ENCODE results near the gene KLF1.
"Not testable (repeated sequence)": the region's sequence is repeated elsewhere in the genome, so short reads cannot be mapped to it uniquely, and the experiment has no call there.

The KLF1 gene

DNA sequence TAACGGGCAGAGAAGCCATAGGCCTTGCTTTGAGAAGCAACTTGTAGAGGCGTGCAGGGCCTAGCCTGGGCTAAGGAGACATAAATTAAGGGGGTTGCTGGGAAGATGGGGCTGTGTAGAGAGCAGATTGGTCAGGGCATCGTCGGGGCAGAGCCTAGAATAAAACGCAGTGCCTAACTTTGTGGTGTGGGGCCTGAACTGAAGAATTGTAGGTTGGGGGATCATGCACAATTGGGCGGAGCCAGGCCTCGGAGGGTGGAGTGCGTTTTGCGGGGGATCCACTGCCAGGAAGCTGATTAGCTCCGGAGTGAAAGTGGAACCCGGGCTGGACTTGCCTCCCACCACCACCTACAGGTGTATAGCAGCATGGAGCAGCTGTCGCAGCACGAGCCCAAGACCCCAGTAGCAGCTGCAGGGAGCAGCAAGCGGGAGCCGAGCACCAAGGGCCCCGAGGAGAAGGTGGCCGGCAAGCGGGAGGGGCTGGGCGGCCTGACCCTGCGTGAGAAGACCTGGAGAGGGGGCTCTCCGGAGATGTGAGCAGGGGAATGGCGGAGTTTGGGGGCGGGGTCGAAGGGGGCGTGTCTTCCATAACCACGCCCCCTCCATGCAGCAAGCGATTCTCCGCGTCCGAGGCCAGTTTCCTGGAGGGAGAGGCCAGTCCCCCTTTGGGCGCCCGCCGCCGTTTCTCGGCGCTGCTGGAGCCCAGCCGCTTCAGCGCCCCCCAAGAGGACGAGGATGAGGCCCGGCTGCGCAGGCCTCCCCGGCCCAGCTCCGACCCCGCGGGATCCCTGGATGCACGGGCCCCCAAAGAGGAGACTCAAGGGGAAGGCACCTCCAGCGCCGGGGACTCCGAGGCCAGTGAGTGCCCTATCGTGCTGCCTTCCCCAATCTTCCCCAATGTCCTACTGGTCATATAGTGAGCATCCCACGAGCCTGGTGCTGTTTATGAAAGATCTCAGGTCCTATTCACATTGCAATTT lies 19.6 kb downstream of the KLF1 start:
- DNase-seq (ENCODE audit: low read depth in 3 of 3), result peak in 2 of 3 experiments; percentile 47 to 71

DNA sequence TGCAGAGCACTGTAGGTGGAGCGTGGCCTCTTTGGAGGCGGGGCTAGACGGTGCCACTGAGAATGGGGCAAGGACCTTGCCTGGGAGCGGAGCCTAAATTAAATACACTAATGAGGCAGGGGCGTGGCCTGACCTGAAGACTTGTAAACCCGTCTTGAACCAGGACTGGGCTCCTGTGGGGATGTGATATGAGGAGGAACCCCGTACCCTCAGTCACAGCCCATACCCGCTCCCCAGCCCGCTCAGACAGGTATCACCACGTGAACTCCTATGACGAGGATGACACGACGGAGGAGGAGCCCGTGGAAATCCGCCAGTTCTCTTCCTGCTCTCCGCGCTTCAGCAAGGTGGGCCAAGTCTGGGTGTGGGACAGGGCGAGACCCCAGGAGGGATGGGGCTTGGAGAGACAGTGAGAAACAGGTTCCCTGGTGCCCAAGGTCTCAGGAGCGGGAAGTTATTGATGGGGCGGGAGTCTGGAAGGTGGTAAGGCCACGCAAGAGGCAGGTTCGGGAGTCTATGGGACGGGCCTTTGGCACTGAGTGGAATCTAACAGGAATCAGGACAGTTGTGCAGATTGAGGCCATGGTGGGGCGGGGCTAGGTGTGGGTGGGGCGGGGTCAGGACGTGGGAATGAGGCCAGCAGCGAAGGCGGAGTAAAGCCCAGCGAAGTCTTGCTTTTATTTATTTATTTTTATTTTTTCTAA lies 20.4 kb downstream of the KLF1 start:
- no peak for DNase-seq (ENCODE audit: low read depth in 3 of 3)

DNA sequence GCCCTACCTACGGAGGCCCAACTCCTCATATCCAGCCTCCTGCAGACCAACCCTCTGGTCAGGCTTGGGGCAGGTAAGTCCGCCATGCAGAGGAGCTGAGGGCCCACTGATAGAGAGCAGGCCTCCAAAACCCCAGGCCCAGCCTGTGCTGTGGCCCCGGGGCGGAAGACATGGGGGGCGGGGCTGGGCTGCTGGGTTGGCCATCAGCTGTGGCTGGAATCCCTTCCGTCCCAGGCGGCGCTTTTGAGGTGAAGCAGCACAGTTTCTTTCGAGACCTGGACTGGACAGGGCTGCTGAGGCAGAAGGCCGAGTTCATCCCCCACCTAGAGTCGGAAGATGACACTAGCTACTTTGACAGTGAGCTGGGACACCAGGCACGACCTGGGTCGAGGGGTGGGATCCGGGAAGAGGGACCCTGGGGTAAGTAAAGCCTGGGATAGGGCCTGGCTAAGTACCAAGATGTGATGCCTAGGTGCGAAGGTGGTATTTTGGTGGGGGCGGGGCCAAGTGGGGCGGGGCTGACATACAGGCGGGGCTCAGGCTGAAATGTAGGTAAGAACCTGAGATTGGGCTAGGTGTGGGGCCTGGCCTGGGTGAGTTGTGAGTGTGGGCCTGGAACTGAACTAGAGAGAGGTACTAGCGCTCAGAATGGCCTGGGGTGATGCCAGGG lies 21.1 kb downstream of the KLF1 start:
- DNase-seq (ENCODE audit: low read depth in 3 of 3), result no peak

DNA sequence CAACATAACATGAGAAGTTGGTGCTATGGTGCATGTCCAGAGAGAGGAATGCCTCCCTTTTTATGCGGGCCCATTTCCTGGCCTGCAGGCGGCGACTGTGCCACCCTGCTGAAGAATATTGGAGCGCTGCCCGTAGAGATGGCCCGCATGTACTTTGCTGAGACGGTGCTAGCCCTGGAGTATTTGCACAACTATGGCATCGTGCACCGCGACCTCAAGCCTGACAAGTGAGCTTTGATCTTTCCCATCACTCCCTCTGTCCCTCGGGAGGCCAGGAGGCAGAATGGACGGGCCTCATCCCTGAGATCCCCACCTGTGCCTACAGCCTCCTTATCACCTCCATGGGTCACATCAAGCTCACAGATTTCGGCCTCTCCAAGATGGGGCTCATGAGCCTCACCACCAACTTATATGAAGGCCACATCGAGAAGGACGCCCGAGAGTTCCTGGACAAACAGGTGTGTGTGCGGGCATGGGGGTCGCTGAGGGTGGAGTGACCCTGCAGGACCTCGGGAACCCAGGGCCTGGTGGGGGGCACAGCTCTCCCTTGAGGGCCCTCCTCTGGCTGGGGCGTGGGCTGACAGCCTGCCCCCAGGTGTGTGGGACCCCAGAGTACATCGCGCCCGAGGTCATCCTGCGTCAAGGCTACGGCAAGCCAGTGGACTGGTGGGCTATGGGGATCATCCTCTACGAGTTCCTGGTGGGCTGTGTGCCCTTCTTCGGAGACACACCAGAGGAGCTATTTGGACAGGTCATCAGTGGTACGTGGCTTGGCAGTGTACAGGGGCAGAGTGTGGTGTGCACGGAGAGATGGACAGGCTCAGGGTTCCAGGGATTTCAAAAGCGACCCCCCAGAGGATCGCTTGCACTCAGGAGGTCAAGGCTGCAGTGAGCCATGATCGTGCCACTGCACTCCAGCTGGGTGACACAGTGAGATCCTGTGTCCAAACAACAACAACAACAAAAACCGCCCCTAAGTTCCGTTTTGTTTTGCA lies 22.0 kb downstream of the KLF1 start:
- no peak for DNase-seq (ENCODE audit: low read depth in 3 of 3)

DNA sequence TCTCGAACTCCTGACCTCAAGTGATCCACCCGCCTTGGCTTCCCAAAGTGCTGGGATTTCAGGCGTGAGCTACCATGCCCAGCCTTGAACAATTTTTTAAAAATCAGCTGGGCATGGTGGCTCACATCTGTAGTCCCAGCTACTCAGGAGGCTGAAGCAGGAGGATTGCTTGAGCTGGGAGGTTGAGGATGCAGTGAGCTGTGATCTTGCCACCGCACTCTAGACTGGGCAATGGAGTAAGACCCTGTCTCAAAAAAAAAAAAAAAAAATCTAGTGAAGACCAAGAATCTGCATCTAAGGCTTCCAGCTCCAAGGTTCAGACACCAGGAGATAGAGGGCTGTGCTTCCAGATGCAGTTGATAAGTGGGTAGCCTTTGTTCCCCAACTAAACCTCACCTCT lies 22.9 kb downstream of the KLF1 start:
- DNase-seq (ENCODE audit: low read depth in 3 of 3), result no peak

DNA sequence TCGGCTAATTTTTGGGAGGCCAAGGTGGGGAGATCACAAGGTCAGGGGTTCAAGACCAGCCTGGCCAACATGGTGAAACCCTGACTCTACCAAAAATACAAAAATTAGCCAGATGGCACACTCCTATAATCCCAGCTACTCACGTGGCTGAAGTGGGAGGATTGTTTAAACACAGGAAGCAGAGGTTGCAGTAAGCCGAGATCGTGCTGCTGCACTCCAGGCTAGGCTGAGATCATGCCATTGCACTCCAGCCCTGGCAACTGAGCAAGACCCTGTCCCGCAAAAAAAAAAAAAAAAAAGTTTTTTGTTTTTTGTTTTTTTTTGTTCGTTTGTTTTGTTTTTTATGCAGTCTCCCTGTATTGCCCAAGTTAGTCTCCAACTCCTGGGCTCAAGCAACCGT lies 27.5 kb downstream of the KLF1 start:
- no peak for DNase-seq (ENCODE audit: low read depth in 3 of 3)

DNA sequence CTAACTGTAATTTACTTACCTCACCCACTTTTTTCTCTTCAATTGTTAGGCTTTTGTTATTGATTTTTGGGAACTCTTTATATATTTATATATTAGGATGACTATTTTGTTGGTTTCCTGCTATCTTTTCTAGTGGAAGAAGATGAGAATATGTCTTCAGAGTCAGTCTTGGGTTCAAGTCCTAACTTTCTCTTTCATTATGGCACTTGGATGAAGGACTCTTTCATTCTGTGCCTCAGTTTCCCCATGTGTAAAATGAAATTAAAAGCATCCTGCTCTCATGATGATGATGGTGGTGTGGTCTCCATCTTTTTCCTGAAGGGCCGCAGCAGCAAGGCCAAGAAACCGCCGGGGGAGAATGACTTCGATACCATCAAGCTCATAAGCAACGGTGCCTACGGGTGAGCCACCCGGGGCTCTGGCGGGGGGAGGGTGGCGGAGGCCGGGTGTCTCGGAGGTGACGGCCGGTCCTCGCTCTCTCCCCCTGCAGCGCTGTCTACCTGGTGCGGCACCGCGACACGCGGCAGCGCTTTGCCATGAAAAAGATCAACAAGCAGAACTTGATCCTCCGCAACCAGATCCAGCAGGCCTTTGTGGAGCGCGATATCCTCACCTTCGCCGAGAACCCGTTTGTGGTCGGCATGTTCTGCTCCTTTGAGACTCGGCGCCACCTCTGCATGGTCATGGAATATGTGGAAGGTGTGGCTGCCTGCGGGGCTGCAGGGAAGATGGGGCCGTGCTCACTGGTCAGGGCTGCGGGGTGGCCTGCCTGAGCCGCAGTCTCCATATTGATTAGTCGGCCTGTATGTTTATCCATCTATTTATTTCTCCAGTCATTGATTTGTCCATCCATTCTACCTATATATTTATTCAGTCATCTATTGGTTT lies 28.7 kb downstream of the KLF1 start:
- no peak for DNase-seq (ENCODE audit: low read depth in 3 of 3)

DNA sequence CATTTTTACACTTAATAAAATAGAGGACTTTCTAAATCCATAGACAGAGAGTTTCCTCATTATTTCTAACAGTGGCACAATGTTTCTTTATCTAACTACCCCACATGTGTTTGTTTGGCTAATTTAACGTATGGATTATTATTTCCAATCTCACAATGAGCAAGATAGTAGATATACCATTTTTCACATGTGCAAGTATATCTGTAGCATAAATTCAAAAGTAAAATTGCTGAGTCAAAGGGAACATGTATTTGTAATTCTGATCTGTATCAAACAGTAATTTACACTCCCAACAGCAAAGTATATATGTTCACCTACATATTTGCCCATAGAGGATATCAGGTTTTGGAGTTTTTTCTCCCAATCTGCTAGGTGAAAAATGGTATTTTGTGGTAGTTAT lies 30.3 kb downstream of the KLF1 start:
- DNase-seq (ENCODE audit: low read depth in 3 of 3), result no peak

DNA sequence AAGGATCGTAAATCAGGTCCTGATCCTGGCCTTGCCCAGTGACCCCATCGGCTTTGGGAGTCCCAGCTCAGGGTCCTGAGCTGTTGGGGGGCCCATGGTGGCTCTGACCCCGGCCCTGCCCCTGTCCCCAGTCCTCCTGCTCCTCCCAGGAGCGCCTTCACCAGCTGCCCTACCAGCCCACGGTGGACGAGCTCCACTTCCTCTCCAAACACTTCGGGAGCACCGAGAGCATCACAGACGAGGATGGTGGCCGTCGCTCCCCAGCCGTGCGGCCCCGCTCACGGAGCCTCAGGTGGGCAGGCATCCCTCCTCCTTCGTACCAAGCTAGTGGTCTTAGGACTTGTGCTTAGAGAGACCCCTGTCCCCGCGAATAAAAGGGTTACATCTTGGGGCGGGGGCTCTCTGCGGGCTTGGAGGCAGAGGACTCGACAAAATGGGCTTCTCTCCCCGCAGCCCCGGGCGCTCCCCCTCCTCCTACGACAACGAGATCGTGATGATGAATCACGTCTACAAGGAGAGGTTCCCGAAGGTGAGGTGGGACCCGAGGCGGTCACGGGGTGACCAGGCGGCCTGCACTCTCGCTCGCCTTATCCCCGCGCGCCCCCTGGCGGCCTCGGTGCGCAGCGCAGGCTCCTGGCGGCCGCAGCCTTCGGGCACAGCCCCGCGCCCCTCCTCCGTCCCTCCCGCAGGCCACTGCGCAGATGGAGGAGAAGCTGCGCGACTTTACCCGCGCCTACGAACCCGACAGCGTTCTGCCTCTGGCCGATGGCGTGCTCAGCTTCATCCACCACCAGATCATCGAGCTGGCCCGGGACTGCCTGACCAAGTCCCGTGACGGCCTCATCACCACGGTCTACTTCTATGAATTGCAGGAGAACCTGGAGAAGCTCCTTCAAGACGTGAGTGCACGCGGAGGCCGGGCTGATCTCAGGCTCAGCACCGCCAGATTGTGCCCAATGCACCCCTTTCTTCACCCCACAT lies 39.6 kb downstream of the KLF1 start:
- peak; percentile 68 to 88 (median 77) for DNase-seq (ENCODE audit: low read depth in 3 of 3)

DNA sequence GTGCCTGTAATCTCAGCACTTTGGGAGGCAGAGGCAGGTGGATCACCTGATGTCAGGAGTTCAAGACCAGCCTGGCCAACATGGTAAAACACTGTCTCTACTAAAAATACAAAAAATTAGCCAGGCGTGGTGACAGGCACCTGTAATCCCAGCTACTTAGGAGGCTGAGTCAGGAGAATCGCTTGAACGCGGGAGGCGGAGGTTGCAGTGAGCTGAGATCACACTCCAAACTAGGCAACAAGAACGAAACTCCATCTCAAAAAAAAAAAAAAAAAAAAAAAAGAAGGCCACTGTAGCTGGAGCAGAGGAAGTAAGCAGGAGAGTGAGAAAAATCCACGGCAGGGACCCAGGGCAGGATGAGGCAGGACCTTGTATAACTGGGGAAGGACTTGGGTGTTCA lies 40.4 kb downstream of the KLF1 start:
- DNase-seq (ENCODE audit: low read depth in 3 of 3), result not testable (repeated sequence)

DNA sequence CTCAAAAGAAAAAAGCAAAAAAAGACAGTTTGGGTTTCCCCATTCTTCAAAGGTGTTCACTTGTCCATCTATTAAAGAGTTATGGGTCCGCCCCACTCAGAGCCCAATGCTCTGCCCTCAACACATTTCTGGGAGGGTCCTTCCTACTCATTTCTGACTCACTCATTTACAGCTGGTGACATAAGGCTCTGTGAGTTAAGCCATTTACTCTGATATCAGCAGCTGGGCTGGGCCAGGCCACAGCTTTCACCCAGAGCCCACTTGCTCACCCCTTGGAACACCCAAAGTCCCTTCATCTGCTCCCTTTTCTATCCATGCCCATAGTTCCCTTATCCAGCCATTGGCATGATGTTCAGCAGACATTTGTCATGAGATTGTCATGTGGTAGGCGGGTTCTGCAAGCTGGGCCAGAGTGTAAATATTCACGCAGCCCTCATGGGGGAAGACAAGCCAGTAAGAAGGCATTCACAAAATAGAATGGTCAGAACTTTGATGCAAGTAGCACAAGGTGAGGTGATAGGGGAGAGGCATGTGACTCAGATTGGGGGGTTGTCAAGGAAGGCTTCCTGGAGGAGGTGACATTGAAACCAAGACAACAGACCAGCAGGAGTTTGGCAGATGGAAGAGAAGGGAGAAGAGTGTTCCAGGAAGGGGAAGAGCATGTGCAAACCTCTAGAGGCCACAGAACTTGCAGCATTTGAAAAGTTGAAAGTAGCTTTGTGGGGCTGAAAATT lies 42.8 kb downstream of the KLF1 start:
- DNase-seq (ENCODE audit: low read depth in 3 of 3), result no peak

DNA sequence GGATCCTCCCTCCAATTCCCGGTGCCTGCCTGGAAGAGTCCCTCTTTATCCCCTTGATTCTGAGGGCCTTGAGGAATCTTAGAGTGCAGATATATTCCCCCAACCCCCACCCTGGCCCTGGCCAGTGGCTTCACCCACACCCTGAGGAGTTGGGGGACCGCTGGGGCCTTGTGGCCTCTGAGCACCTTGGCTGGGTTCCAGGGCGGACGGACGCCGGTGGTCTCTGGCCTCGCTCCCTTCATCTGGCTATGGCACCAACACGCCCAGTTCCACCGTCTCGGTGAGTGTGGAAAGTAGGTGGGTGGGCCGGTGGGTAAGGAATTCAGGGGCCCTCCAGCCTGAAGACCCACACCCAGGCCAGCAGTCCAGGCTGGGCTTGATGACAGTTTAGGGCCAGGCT lies 43.7 kb downstream of the KLF1 start:
- no peak for DNase-seq (ENCODE audit: low read depth in 3 of 3)

DNA sequence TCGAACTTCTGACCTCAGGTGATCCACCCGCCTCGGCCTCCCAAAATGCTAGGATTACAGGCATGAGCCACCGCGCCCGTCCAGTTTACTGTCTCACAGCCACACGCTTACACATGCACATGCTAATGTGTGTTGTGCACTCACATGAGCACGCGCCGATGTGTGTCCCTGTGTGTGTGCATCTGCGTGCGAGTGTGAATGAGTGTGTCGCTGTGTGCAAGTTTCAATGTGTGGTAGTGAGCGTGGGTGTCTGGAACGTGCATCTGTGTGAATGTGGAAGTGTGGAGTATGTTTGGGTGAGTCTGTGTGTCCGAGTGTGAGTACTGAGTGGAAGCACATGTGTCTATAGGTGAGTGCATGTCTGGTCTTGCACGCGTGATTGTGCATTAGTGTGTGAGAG lies 44.5 kb downstream of the KLF1 start:
- no peak for DNase-seq (ENCODE audit: low read depth in 3 of 3)

DNA sequence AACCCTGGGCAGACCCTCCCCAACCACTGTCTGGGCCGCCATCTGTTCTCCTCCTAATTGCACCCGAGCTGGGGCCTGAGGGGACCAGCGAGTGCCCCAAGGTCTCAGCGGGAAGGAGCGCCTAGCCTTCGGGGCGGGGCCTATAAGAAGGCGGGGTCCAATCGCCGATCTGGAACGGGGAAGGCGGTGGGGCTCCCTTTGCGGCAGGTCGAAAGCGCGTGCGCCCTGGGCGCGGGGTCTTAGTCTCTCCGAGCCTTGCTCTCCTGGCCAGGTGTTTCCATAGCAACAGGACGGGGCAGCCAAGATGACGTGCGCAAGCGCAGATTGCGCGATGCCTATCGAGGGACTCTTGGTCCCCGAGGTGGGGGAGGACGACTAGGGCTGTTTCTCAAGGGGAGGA lies 45.9 kb downstream of the KLF1 start:
- DNase-seq (ENCODE audit: low read depth in 3 of 3), result no peak

DNA sequence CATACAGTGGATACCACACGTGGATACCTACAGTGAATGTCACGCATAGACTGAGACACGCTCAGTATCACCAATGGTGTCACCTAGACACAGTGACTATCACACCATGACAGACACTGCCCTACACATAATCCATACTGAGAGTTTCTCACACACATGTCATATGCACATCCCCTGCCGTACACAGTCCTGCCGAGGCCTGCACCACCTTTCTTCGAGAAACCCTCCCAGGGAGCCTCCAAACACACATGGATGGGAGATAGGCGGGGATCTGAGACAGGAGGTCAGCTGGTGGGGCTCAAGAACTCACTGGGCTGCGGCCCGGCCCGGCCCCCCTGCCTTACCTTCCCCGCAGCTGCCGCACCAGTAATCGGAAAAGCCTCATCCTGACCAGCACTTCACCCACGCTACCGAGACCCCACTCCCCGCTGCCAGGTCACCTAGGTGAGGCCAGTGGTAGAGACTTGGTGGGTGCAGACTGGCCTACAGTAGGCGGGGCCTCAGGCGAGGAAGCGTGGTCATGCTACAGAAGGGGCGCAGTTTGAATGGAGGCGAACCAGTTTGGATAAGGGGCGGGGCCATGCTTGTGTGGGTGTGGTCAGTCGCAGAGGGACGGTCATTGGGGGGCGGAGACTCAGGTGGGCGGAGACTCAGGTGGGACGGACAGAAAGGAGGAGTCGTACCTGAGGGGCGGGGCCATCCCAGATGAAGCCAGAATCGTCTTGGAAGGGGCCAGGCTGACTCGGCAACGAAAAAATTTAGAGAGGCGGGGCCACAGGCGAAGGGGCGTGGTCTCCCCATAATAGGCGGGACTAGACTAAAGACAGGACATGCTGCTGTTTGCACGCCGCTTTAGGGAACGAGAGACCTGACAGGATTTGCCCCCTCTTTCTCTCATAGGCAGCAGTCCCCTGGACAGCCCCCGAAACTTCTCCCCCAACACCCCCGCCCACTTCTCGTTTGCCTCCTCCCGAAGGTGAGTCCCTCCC lies 46.6 kb downstream of the KLF1 start:
- DNase-seq (ENCODE audit: low read depth in 3 of 3), result peak in 1 of 3 experiments; percentile 64

DNA sequence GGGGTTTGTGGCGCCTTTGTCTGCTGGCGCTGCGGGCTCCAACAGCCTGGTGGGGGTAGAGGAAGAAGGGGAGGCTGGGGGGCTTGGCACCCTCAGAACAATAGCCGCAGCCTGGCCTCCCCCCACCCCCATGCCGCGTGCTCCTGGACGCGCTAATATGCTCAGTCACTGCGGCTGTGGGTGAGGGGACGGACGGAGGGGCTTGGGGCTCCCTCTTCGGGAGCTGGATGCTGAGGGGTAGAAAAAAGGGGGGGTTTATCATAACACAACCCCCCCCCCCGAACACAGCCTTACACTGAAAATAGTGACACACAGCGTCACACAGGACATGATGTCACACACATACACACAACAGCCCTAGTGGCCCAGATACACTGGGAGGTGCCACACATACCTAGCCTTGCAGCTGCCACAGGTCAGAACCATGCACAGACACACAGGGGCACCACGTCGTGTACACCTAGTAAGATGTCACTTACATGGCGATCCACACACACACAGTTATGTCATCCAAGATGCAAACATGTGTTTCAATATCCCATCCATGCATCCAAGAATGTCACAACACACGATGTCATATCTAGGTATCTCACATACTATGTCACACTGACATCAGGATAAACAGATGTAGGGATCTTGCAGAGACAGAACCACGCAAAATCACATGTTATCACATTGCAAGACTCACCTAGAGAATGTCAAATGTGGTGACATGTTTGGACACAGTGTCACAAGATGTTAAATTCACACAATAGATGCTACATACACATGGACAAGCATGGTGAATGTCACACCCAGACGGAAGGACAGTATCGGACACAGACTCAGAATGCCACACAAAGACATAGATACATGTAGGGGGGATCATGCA lies 47.9 kb downstream of the KLF1 start:
- DNase-seq (ENCODE audit: low read depth in 3 of 3), result no peak
